ENCODE results near the gene CDH4.

CDH4 gene

GRCh38 chr20:61256365-61256764 is 4.3 kb downstream of the CDH4 start:
- CTCF ChIA-PET, result no interaction called here
- no peak for DNase-seq (ENCODE audit: extremely low spot score)
- TF ChIP-seq CTCF (IDR thresholded peaks at IDR 0.05; ENCODE audit: control extremely low read depth, extremely low read depth, low read depth, missing control alignments), result no peak
- POLR2A ChIA-PET, result no interaction called here

GRCh38 chr20:61256824-61257223 is 4.8 kb downstream of the CDH4 start:
- ChIA-PET POLR2A (no interaction called here), CTCF (no interaction called here)
- TF ChIP-seq CTCF (IDR thresholded peaks at IDR 0.05; ENCODE audit: control extremely low read depth, extremely low read depth, low read depth, missing control alignments), result no peak
- DNase-seq (ENCODE audit: extremely low spot score), result no peak

- CTCF ChIA-PET, result no interaction called here
- no peak for DNase-seq (ENCODE audit: extremely low spot score)
- POLR2A ChIA-PET, result no interaction called here
These were observed 5.5 kb downstream of the CDH4 start for GRCh38 chr20:61257611-61258010.

GRCh38 chr20:61259741-61260140 is 7.7 kb downstream of the CDH4 start:
- CTCF ChIA-PET, result interaction anchor here (0.9 kb wide), 1 partner anchor 34 kb away, joined by 3 read pairs; no protein-coding TSS in a partner anchor
- POLR2A ChIA-PET, result no interaction called here
- no peak for TF ChIP-seq CTCF (IDR thresholded peaks at IDR 0.05; ENCODE audit: control extremely low read depth, extremely low read depth, low read depth, missing control alignments)
- DNase-seq (ENCODE audit: extremely low spot score), result no peak

More at GRCh38 chr20:61257611-61258010, 5.5 kb downstream of the CDH4 start:
- TF ChIP-seq CTCF (IDR thresholded peaks at IDR 0.05; ENCODE audit: control extremely low read depth, extremely low read depth, low read depth, missing control alignments), result no peak

- POLR2A ChIA-PET, result no interaction called here
- CTCF ChIA-PET, result interaction anchor here (0.9 kb wide), 1 partner anchor 36 kb away, joined by 3 read pairs; no protein-coding TSS in a partner anchor
- no peak for TF ChIP-seq CTCF (IDR thresholded peaks at IDR 0.05; ENCODE audit: control extremely low read depth, extremely low read depth, low read depth, missing control alignments)
These were observed 8.8 kb downstream of the CDH4 start for GRCh38 chr20:61260905-61261304.

GRCh38 chr20:61262036-61262435 is 10.0 kb downstream of the CDH4 start:
- CTCF ChIA-PET, result no interaction called here

More at GRCh38 chr20:61260905-61261304, 8.8 kb downstream of the CDH4 start:
- DNase-seq (ENCODE audit: extremely low spot score), result no peak

More at GRCh38 chr20:61262036-61262435, 10.0 kb downstream of the CDH4 start:
- DNase-seq (ENCODE audit: extremely low spot score), result no peak
- TF ChIP-seq CTCF (IDR thresholded peaks at IDR 0.05; ENCODE audit: control extremely low read depth, extremely low read depth, low read depth, missing control alignments), result no peak
- POLR2A ChIA-PET, result no interaction called here
